ENCODE results near the gene TLE1. TPM values are rescaled to one million over a fixed set of nuclear protein-coding genes. Genes with fewer than 3 reads are reported as not detected.

TLE1 gene
- total RNA-seq, 1 experiment from 2014 or later = 49.0 TPM

- H3K4me2 ChIP-seq (ENCODE audit: low read length) = peak overlapping the region; percentile 31
- peak overlapping the region; percentile 32; the same call in 1 of the 2 replicates for H3K9ac ChIP-seq (ENCODE audit: low read length)
- BruUV-seq (replicated peaks) = no TSS peak
- H3K79me2 ChIP-seq (ENCODE audit: low read length) = no peaks in the 10 kb centered on the region
- no peaks in the 10 kb centered on the region for H3K9me2 ChIP-seq (replicated peaks; ENCODE audit: low read length)
- peak; percentile 73 for ATAC-seq
- H3K4me3 ChIP-seq (ENCODE audit: low read length) = no peak overlapping the region
- peaks cover 33% of the 10 kb centered on the region for H3K4me1 ChIP-seq (ENCODE audit: insufficient read depth, low read length)
- intact Hi-C loops (cut with micrococcal nuclease) = no loop called here
- peak; percentile 90 for DNase-seq
- TF ChIP-seq, protein P1, sequence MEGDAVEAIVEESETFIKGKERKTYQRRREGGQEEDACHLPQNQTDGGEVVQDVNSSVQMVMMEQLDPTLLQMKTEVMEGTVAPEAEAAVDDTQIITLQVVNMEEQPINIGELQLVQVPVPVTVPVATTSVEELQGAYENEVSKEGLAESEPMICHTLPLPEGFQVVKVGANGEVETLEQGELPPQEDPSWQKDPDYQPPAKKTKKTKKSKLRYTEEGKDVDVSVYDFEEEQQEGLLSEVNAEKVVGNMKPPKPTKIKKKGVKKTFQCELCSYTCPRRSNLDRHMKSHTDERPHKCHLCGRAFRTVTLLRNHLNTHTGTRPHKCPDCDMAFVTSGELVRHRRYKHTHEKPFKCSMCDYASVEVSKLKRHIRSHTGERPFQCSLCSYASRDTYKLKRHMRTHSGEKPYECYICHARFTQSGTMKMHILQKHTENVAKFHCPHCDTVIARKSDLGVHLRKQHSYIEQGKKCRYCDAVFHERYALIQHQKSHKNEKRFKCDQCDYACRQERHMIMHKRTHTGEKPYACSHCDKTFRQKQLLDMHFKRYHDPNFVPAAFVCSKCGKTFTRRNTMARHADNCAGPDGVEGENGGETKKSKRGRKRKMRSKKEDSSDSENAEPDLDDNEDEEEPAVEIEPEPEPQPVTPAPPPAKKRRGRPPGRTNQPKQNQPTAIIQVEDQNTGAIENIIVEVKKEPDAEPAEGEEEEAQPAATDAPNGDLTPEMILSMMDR (conservative IDR thresholded peaks at IDR 0.05; ENCODE audit: low read depth, low read length) = no peak
- TF ChIP-seq EZH2 (IDR thresholded peaks at IDR 0.05; ENCODE audit: low read length, unreplicated experiment) (no peak), EZH2phosphoT487 (IDR thresholded peaks at IDR 0.05; ENCODE audit: borderline replicate concordance, low read length) (no peak)
- H3K27ac ChIP-seq (ENCODE audit: low read length) = peak overlapping the region; percentile 83
- H4K20me1 ChIP-seq (ENCODE audit: low read length) = no peaks in the 10 kb centered on the region
- H3K27me3 ChIP-seq (ENCODE audit: low read length) = no peaks in the 10 kb centered on the region
- no peak overlapping the region for H2AFZ ChIP-seq (ENCODE audit: low read length)
- no peaks in the 10 kb centered on the region for H3K9me3 ChIP-seq (ENCODE audit: low read length)
- no peaks in the 10 kb centered on the region for H3F3A ChIP-seq (ENCODE audit: low read length, unreplicated experiment)
- no peaks in the 10 kb centered on the region for H3K36me3 ChIP-seq (ENCODE audit: low read depth, low read length)
- CTCF ChIA-PET = no interaction called here
- POLR2A ChIA-PET (ENCODE audit: unreplicated experiment) = no interaction called here
Measured at GRCh38 chr9:81535542-81536241, 153.7 kb downstream of the TLE1 start.

DNA sequence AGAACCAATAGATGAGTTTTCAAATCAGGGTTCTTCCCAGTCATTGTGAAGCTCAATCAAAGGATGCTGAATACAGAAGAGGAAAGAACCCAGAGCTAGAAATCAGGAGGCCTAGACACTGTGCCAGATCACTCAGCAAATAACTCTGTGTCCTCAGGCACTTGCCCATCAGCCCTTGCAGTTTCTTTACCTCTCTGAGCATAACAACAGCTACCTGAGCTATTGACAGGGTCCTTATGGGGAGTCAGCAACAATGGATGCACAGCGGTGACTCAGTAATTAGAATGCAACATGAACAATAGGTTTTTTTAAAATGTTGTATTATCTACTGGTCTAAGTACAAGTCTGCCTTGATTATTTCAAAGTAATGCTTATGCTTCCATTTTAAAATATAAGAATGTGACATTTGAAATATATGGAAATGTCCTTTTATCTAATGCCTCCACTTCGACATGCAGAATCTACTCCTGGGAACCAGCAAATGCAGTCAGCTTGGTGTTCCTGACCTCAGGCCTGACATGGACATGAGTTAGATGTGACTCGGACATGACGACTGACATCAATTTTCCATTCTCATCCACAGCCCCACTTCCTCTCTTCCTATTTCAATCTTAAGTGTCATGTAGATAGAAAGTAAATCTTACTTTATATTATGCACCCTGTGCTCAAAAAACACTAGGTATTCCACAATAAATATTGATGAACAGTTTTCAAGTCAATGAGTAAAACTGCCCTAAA, 155.0 kb downstream of the TLE1 start:
- H3K4me3 ChIP-seq (ENCODE audit: low read length) = no peak overlapping the region
- H3K36me3 ChIP-seq (ENCODE audit: low read depth, low read length) = no peaks in the 10 kb centered on the region
- no peaks in the 10 kb centered on the region for H3K79me2 ChIP-seq (ENCODE audit: low read length)
- H3K9ac ChIP-seq (ENCODE audit: low read length) = peak overlapping the region; percentile 39
- peak overlapping the region; percentile 83 for H3K27ac ChIP-seq (ENCODE audit: low read length)
- DNase-seq (peak; percentile 34), ATAC-seq (no peak)
- peak overlapping the region; percentile 31; the same call in 1 of the 2 replicates for H3K4me2 ChIP-seq (ENCODE audit: low read length)
- H3K27me3 ChIP-seq (ENCODE audit: low read length) = no peaks in the 10 kb centered on the region
- no peaks in the 10 kb centered on the region for H4K20me1 ChIP-seq (ENCODE audit: low read length)
- H2AFZ ChIP-seq (ENCODE audit: low read length) = no peak overlapping the region
- no peaks in the 10 kb centered on the region for H3K9me2 ChIP-seq (replicated peaks; ENCODE audit: low read length)
- H3K9me3 ChIP-seq (ENCODE audit: low read length) = no peaks in the 10 kb centered on the region
- ChIA-PET CTCF (no interaction called here), POLR2A (ENCODE audit: unreplicated experiment) (no interaction called here)
- H3K4me1 ChIP-seq (ENCODE audit: insufficient read depth, low read length) = peaks cover 46% of the 10 kb centered on the region
- no peaks in the 10 kb centered on the region for H3F3A ChIP-seq (ENCODE audit: low read length, unreplicated experiment)
- TF ChIP-seq EZH2phosphoT487 (IDR thresholded peaks at IDR 0.05; ENCODE audit: borderline replicate concordance, low read length) = no peak
- TF ChIP-seq, protein P1 (conservative IDR thresholded peaks at IDR 0.05; ENCODE audit: low read depth, low read length) = no peak
- no peak for TF ChIP-seq EZH2 (IDR thresholded peaks at IDR 0.05; ENCODE audit: low read length, unreplicated experiment)
- intact Hi-C loops (cut with micrococcal nuclease) = no loop called here
- no TSS peak for BruUV-seq (replicated peaks)

Other genes with a start within 250 kb of the TLE1 start
- gene SPATA31D4, start 238.9 kb upstream of the TLE1 start, total RNA-seq (2014; rRNA removed) = not detected in 2 replicates

All from PC-3 (cell line).